ENCODE data around the gene ZNF791.

DNA sequence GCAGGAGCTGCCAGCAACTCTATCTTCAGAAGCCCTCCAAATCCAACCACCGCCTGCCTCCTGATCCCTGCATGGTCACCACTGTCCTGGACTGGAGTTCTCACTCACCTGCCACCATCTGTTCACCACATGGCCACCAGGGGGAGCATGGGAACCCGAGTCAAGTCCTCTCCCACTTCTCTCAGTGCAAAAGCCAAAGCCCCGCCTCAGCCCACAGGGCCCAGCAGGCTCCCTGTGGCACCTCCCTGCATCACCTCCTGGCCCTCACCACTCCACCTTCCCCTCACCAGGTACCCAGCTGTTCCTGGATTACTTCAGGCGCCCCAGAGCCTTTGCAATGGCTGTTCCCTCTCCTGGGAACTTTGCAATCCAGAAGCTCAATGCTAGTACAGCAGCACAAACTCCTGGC lies 65.7 kb downstream of the ZNF791 start:
- TF ChIP-seq, protein P1, sequence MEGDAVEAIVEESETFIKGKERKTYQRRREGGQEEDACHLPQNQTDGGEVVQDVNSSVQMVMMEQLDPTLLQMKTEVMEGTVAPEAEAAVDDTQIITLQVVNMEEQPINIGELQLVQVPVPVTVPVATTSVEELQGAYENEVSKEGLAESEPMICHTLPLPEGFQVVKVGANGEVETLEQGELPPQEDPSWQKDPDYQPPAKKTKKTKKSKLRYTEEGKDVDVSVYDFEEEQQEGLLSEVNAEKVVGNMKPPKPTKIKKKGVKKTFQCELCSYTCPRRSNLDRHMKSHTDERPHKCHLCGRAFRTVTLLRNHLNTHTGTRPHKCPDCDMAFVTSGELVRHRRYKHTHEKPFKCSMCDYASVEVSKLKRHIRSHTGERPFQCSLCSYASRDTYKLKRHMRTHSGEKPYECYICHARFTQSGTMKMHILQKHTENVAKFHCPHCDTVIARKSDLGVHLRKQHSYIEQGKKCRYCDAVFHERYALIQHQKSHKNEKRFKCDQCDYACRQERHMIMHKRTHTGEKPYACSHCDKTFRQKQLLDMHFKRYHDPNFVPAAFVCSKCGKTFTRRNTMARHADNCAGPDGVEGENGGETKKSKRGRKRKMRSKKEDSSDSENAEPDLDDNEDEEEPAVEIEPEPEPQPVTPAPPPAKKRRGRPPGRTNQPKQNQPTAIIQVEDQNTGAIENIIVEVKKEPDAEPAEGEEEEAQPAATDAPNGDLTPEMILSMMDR (IDR thresholded peaks at IDR 0.05): peak; percentile 76 to 87 (median 81)
- no peak for TF ChIP-seq POLR2AphosphoS5 (IDR thresholded peaks at IDR 0.05)

All from upper lobe of left lung (tissue), 4 donors.